ENCODE data around the gene FGD2.

DNA sequence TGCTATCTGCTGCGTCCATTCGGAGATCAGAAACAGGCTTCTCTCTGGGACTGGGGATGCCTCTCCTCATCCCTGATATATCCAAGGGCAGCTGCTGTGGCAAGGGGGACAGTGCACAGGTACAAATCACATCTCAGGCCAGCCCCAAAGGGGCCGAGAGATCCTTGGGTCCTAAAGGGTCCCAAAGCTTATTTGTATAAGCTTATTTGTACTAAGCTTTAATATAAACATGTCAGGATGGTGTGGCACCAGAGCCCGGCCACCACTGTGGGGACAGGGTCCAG, 45.3 kb downstream of the FGD2 start:
- TF ChIP-seq, protein P1, sequence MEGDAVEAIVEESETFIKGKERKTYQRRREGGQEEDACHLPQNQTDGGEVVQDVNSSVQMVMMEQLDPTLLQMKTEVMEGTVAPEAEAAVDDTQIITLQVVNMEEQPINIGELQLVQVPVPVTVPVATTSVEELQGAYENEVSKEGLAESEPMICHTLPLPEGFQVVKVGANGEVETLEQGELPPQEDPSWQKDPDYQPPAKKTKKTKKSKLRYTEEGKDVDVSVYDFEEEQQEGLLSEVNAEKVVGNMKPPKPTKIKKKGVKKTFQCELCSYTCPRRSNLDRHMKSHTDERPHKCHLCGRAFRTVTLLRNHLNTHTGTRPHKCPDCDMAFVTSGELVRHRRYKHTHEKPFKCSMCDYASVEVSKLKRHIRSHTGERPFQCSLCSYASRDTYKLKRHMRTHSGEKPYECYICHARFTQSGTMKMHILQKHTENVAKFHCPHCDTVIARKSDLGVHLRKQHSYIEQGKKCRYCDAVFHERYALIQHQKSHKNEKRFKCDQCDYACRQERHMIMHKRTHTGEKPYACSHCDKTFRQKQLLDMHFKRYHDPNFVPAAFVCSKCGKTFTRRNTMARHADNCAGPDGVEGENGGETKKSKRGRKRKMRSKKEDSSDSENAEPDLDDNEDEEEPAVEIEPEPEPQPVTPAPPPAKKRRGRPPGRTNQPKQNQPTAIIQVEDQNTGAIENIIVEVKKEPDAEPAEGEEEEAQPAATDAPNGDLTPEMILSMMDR (IDR thresholded peaks at IDR 0.05; ENCODE audit: poor library complexity, severe bottlenecking) = no peak
- TF ChIP-seq EZH2 (IDR thresholded peaks at IDR 0.05; ENCODE audit: borderline replicate concordance, insufficient read depth, low read length, poor library complexity, severe bottlenecking) (no peak), TAF1 (IDR thresholded peaks at IDR 0.05; ENCODE audit: low read depth) (no peak), EP300 (conservative IDR thresholded peaks at IDR 0.05; ENCODE audit: poor library complexity, severe bottlenecking) (no peak), POLR2AphosphoS5 (IDR thresholded peaks at IDR 0.05) (no peak), SMC3 (conservative IDR thresholded peaks at IDR 0.05; ENCODE audit: poor library complexity) (no peak), RAD21 (conservative IDR thresholded peaks at IDR 0.05) (no peak)
- TF ChIP-seq, protein P2, sequence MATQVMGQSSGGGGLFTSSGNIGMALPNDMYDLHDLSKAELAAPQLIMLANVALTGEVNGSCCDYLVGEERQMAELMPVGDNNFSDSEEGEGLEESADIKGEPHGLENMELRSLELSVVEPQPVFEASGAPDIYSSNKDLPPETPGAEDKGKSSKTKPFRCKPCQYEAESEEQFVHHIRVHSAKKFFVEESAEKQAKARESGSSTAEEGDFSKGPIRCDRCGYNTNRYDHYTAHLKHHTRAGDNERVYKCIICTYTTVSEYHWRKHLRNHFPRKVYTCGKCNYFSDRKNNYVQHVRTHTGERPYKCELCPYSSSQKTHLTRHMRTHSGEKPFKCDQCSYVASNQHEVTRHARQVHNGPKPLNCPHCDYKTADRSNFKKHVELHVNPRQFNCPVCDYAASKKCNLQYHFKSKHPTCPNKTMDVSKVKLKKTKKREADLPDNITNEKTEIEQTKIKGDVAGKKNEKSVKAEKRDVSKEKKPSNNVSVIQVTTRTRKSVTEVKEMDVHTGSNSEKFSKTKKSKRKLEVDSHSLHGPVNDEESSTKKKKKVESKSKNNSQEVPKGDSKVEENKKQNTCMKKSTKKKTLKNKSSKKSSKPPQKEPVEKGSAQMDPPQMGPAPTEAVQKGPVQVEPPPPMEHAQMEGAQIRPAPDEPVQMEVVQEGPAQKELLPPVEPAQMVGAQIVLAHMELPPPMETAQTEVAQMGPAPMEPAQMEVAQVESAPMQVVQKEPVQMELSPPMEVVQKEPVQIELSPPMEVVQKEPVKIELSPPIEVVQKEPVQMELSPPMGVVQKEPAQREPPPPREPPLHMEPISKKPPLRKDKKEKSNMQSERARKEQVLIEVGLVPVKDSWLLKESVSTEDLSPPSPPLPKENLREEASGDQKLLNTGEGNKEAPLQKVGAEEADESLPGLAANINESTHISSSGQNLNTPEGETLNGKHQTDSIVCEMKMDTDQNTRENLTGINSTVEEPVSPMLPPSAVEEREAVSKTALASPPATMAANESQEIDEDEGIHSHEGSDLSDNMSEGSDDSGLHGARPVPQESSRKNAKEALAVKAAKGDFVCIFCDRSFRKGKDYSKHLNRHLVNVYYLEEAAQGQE (IDR thresholded peaks at IDR 0.05; ENCODE audit: borderline replicate concordance) = no peak

Measured in neural cell (in vitro differentiated cells).